Loucy (cell line): ENCODE measurements around the gene ANAPC16.

ENCODE experiments used
- H2AFZ ChIP-seq: fragments of 200-600 bp; sonication (generic); 2 replicates; pipeline ENCODE4 v1.6.0; 2016; ENCODE audit warnings: antibody characterized with exemption, mild to moderate bottlenecking, low read length, moderate library complexity
- H3F3A ChIP-seq: fragments of 200-600 bp; 2 replicates; pipeline ENCODE4 v1.6.0; 2016; ENCODE audit warnings: antibody characterized with exemption, low read depth, mild to moderate bottlenecking
- H3K27me3 ChIP-seq: fragments of 200-600 bp; sonication (generic); 2 replicates; pipeline ENCODE4 v1.6.1; 2014; ENCODE audit warnings: low read length, mild to moderate bottlenecking; ENCODE audit not compliant: insufficient read depth, poor library complexity, severe bottlenecking
- H3K36me3 ChIP-seq: fragments of 200-600 bp; sonication (generic); 2 replicates; pipeline ENCODE4 v1.6.1; 2016; ENCODE audit warnings: low read length; ENCODE audit not compliant: insufficient read depth
- H3K4me1 ChIP-seq: fragments of 200-600 bp; sonication (generic); 2 replicates; pipeline ENCODE4 v1.5.1; 2014; ENCODE audit warnings: low read length, mild to moderate bottlenecking; ENCODE audit not compliant: insufficient read depth, poor library complexity, severe bottlenecking
- H3K4me2 ChIP-seq: fragments of 200-600 bp; sonication (generic); 2 replicates; pipeline ENCODE4 v1.6.0; 2014; ENCODE audit warnings: antibody characterized with exemption, low read length, low read depth, mild to moderate bottlenecking; ENCODE audit not compliant: poor library complexity, severe bottlenecking
- H3K4me3 ChIP-seq: fragments of 200-600 bp; sonication (generic); 2 replicates; pipeline ENCODE4 v1.5.1; 2014; ENCODE audit warnings: low read length, mild to moderate bottlenecking, mixed read lengths; ENCODE audit not compliant: poor library complexity, severe bottlenecking
- H3K79me2 ChIP-seq: fragments of 200-600 bp; sonication (generic); 2 replicates; pipeline ENCODE4 v1.6.1; 2014; ENCODE audit warnings: low read length; ENCODE audit not compliant: insufficient read depth
- H3K9ac ChIP-seq: fragments of 200-600 bp; sonication (generic); 2 replicates; pipeline ENCODE4 v1.6.0; 2014; ENCODE audit warnings: mild to moderate bottlenecking, low read depth, low read length, moderate library complexity; ENCODE audit not compliant: poor library complexity, severe bottlenecking
- H3K9me2 ChIP-seq: fragments of 200-600 bp; sonication (generic); replicated peaks from 2 replicates; pipeline ENCODE4 v1.6.1; 2016; ENCODE audit warnings: low read depth, low read length, mixed read lengths
- H3K9me3 ChIP-seq: fragments of 200-600 bp; sonication (generic); 2 replicates; pipeline ENCODE4 v1.6.1; 2014; ENCODE audit warnings: mild to moderate bottlenecking, antibody characterized with exemption, low read length, low read depth; ENCODE audit not compliant: insufficient read depth
- H4K20me1 ChIP-seq: fragments of 200-600 bp; sonication (generic); 2 replicates; pipeline ENCODE4 v1.6.0; 2014; ENCODE audit warnings: antibody characterized with exemption, low read length, mild to moderate bottlenecking; ENCODE audit not compliant: insufficient read depth, poor library complexity, severe bottlenecking
- CTCF ChIP-seq: fragments of 200-600 bp; sonication (generic); conservative IDR thresholded peaks from 2 replicates; pipeline ENCODE4 v1.5.1; 2014; ENCODE audit warnings: mild to moderate bottlenecking, antibody characterized with exemption, low read length
- EZH2phosphoT487 ChIP-seq: fragments of 200-600 bp; IDR thresholded peaks from 2 replicates; pipeline ENCODE4 v1.6.1; 2018; ENCODE audit warnings: antibody characterized with exemption, mild to moderate bottlenecking, moderate library complexity, borderline replicate concordance

Gene ANAPC16

GRCh38 chr10:72229261-72230251 is 13.7 kb downstream of the ANAPC16 start:
- H3K36me3 ChIP-seq, result peaks cover 20% of the 10 kb centered on the region
- TF ChIP-seq EZH2phosphoT487, result no peak

GRCh38 chr10:72233621-72234020 is 17.8 kb downstream of the ANAPC16 start:
- Histone ChIP-seq H3K9me2 (no peaks in the 10 kb centered on the region), H3K27me3 (no peaks in the 10 kb centered on the region), H3F3A (no peaks in the 10 kb centered on the region), H4K20me1 (no peaks in the 10 kb centered on the region), H3K79me2 (peaks cover 14% of the 10 kb centered on the region; the same call in 1 of the 2 replicates), H3K4me3 (no peak overlapping the region), H3K4me1 (no peaks in the 10 kb centered on the region), H3K36me3 (peaks cover 32% of the 10 kb centered on the region), H3K9me3 (no peaks in the 10 kb centered on the region), H3K9ac (no peak overlapping the region), H3K4me2 (no peak overlapping the region), H2AFZ (no peak overlapping the region)
- TF ChIP-seq EZH2phosphoT487 (no peak), CTCF (no peak)

More at GRCh38 chr10:72229261-72230251, 13.7 kb downstream of the ANAPC16 start:
- H3K9me3 ChIP-seq, result no peaks in the 10 kb centered on the region
- H3K9ac ChIP-seq, result no peak overlapping the region
- H4K20me1 ChIP-seq, result no peaks in the 10 kb centered on the region
- H3K79me2 ChIP-seq, result peaks cover 35% of the 10 kb centered on the region; the same call in 1 of the 2 replicates
- no peak overlapping the region for H2AFZ ChIP-seq
- H3K4me1 ChIP-seq, result peaks cover 10% of the 10 kb centered on the region
- no peak overlapping the region for H3K4me2 ChIP-seq
- H3K4me3 ChIP-seq, result no peak overlapping the region
- no peaks in the 10 kb centered on the region for H3K27me3 ChIP-seq
- H3K9me2 ChIP-seq, result no peaks in the 10 kb centered on the region
- H3F3A ChIP-seq, result no peaks in the 10 kb centered on the region

GRCh38 chr10:72234560-72235095 is 18.8 kb downstream of the ANAPC16 start:
- H3K36me3 ChIP-seq, result peaks cover 32% of the 10 kb centered on the region
- no peak overlapping the region for H3K9ac ChIP-seq
- no peak overlapping the region for H3K4me3 ChIP-seq
- no peaks in the 10 kb centered on the region for H3K27me3 ChIP-seq
- H4K20me1 ChIP-seq, result no peaks in the 10 kb centered on the region
- TF ChIP-seq EZH2phosphoT487 (no peak), CTCF (no peak)
- H3K9me3 ChIP-seq, result no peaks in the 10 kb centered on the region
- no peak overlapping the region for H3K4me2 ChIP-seq
- H2AFZ ChIP-seq, result no peak overlapping the region
- H3F3A ChIP-seq, result no peaks in the 10 kb centered on the region
- H3K9me2 ChIP-seq, result no peaks in the 10 kb centered on the region
- peaks cover 7% of the 10 kb centered on the region; the same call in 1 of the 2 replicates for H3K79me2 ChIP-seq
- peaks cover 2% of the 10 kb centered on the region for H3K4me1 ChIP-seq
